Muscle layer of colon (tissue), 2 donors: ENCODE measurements around the gene PJA1.

ENCODE experiments used
- H3K27ac ChIP-seq: one replicate; pipeline ENCODE4 v1.7.0; 2013; ENCODE audit warnings: low read depth, mild to moderate bottlenecking, low read length, moderate library complexity
- H3K27me3 ChIP-seq, 2 donors: one replicate each; pipeline ENCODE4 v1.7.0; 2013; ENCODE audit warnings: low read length in 2 of 2, mild to moderate bottlenecking in 2 of 2; ENCODE audit not compliant: insufficient read depth in 2 of 2, control insufficient read depth in 1 of 2
- H3K36me3 ChIP-seq: one replicate; pipeline ENCODE4 v1.7.0; 2013; ENCODE audit warnings: mild to moderate bottlenecking, low read length; ENCODE audit not compliant: insufficient read depth
- H3K4me1 ChIP-seq: one replicate; pipeline ENCODE4 v1.7.0; 2013; ENCODE audit warnings: mild to moderate bottlenecking, low read length; ENCODE audit not compliant: insufficient read depth
- H3K4me3 ChIP-seq, 2 donors: one replicate each; pipeline ENCODE4 v1.7.0; 2013; ENCODE audit warnings: low read length in 2 of 2, low read depth in 1 of 2, mild to moderate bottlenecking in 1 of 2, moderate library complexity in 1 of 2
- H3K9ac ChIP-seq: one replicate; pipeline ENCODE4 v1.7.0; 2013; ENCODE audit warnings: low read length
- H3K9me3 ChIP-seq: one replicate; pipeline ENCODE4 v1.7.0; 2013; ENCODE audit warnings: mild to moderate bottlenecking, low read length
- donor health status: abdominal sarcoma.
- donor health status: Adenocarcinoma of cecum.

Gene PJA1

DNA sequence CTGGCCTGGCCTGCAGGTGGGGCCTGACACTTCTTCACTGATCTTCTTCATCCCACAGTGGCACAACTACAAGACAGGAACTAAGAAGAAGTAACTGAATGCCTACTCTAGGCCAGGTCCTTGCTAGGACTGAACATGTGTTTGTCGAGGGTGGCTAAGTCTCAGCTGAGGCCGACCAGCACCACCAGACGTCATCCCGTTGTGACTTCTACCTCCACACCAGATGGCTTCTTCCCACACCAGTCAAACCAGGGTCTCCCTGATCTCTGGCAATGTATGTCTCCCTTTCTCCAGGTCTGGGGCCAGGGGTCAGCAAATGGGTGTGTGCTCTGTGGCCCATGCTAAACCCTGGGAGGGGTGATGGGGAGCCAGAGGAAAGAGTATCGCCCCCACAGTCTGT is 40.2 kb downstream of the PJA1 start:
- Histone ChIP-seq H3K27ac (no peak overlapping the region), H3K27me3 (peaks cover 0 to 22% of the 10 kb centered on the region in 2 donors), H3K9ac (no peak overlapping the region), H3K36me3 (no peaks in the 10 kb centered on the region), H3K9me3 (no peaks in the 10 kb centered on the region), H3K4me1 (peaks cover 10% of the 10 kb centered on the region), H3K4me3 (no peak overlapping the region)

DNA sequence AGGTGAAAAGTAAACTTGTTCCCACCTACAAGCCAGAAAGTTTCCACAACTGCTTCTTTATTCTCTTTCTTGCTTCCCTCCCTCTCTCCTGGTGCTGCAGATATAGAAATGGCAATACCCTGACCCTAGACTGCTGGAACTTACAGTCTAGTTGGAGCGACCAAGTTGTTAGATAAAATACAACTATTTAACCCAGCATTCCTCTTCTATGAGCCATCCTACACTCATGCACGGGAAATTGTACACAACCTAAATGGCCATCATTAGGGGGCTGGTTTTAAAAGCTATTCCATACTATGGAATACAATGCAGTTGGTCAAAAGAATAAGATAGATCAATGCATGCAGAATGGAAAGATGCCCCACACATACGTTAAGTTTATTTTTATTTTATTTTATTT is 41.1 kb downstream of the PJA1 start:
- Histone ChIP-seq H3K27ac (no peak overlapping the region), H3K4me3 (no peak overlapping the region), H3K9me3 (no peaks in the 10 kb centered on the region), H3K36me3 (no peaks in the 10 kb centered on the region), H3K9ac (no peak overlapping the region), H3K27me3 (peaks cover 0 to 21% of the 10 kb centered on the region in 2 donors), H3K4me1 (peaks cover 7% of the 10 kb centered on the region)

DNA sequence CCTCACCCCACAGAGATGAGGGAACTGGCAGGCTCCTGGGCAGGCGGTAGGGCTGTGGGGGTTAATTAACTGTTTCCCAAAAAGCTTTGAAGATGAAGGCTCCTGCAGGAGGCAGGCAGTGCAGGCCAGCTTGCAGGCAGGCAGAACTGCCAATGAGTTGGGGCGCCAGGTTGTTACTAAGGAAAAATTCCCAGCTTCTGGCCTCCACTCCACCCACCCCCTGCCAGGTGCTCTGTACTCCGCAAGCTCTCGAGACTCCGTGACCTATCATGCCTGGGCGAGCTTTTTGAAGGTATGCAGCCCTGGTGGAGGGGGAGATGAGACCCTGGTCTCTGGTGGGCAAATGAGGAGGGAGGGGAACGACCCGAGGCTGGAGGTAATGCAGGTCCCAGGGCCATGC is 41.8 kb downstream of the PJA1 start:
- H3K9ac ChIP-seq, result no peak overlapping the region
- no peak overlapping the region for H3K27ac ChIP-seq
- H3K27me3 ChIP-seq, result peaks cover 0 to 15% of the 10 kb centered on the region in 2 donors
- H3K9me3 ChIP-seq, result no peaks in the 10 kb centered on the region
- H3K4me1 ChIP-seq, result peaks cover 4% of the 10 kb centered on the region
- H3K36me3 ChIP-seq, result no peaks in the 10 kb centered on the region
- no peak overlapping the region for H3K4me3 ChIP-seq

DNA sequence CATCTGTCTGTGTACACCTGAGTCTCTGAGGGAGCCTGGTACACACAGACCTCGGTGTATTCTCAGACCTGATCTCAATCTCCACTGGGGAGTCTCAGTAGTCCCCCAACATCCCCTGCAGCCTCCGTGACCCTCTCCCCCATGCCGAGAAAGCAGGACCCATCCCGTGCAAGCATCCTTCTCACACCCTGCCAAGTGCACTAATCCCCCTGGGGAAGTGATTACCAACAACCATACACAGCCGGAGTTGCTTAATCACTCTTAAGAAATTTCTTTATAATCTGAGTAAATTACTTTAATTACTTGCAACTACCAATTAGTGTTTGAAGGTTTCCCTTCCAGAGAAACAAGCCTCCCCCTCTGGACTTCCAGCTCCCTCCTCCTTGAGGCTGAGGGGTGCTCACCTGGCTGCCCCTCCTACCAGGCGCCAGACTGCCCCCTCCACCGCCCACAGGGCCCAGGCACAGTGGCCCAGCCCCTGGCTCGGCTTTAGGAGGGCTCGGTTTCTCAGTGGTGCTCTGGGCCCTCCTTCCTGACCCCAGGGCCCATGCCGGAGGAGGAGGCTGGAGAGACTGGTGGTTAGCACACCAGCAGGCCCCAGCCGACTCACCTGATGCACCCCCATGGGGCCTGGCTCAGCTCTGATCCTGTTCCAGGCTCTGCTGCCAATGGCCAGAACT is 43.8 kb downstream of the PJA1 start:
- Histone ChIP-seq H3K36me3 (no peaks in the 10 kb centered on the region), H3K9ac (no peak overlapping the region), H3K9me3 (no peaks in the 10 kb centered on the region), H3K4me3 (no peak overlapping the region), H3K27ac (no peak overlapping the region), H3K27me3 (peaks cover 0 to 6% of the 10 kb centered on the region in 2 donors), H3K4me1 (peaks cover 3% of the 10 kb centered on the region)

DNA sequence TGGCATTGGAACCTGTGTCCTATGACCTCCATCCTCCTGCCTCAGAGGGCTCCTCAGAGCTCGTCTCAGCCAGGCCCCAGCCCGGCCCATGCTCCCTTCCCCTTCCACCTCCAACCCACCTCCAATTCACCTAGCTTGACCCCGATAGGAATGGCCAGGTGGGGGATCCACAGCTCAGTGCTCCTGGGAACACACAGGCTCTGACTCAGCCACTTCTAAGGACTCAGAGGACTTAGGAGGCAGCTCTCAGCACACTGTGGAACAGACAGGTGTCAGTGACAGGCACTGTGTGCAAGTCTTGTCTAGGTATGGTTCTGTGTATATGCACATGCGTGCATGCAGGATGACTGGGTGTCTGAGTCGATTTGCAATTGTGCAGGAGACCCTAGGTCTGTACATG is 44.8 kb downstream of the PJA1 start:
- Histone ChIP-seq H3K9me3 (no peaks in the 10 kb centered on the region), H3K36me3 (no peaks in the 10 kb centered on the region), H3K27ac (no peak overlapping the region), H3K9ac (no peak overlapping the region), H3K27me3 (peaks cover 0 to 6% of the 10 kb centered on the region in 2 donors), H3K4me1 (no peaks in the 10 kb centered on the region), H3K4me3 (no peak overlapping the region)

DNA sequence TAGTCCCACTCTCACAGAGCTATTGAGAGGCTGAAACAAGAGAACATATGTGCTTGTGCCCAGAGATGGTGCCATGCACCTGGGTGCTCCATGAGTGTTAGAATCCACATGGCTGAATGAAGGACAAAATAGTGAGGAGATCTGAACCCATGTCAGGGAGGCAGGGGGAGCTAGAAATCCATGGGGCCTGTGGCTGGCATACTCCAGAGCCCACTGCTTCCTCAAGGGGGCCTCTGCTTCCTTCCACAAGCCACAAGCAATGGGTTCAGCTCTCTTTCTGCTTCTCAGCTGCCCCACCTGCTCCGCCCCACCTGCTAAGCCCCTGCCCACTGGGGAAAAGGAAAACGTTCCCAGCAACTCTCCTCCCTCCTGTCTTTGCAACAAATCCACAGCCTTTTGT is 46.1 kb downstream of the PJA1 start:
- Histone ChIP-seq H3K9ac (no peak overlapping the region), H3K27ac (no peak overlapping the region), H3K9me3 (no peaks in the 10 kb centered on the region), H3K4me3 (no peak overlapping the region), H3K27me3 (peaks cover 0 to 6% of the 10 kb centered on the region in 2 donors), H3K36me3 (no peaks in the 10 kb centered on the region), H3K4me1 (no peaks in the 10 kb centered on the region)

DNA sequence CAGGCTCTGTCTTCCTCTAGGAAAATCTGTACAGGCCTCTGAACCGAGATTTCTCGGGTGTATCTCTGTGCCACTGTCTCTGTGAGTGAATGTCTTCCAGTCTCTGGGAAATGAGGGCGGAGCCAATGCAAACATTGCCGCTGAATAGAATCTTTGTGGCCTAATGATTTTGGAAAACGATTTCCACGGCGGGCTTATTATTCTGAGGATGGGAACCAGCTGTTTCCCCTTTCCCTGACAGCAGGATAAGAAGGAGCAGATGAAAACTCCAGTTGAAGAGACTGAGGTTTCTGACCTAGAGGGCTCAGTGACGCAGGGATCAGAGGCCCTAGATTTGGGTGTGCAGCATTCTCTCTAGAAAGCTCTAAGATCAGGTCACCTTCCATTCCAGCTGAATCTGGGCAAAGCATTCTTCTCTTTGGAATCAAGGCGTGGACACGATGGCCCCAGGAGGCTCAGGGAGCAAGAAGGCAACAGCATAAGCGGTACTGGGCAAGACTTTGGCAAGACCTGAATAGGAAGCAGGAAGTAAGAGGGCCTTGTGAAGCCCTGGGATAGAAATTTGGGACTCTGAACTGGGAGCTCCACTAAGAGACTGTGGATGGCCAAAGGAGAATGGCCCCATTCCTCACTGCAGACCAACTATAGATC is 47.3 kb downstream of the PJA1 start:
- Histone ChIP-seq H3K27ac (no peak overlapping the region), H3K9me3 (no peaks in the 10 kb centered on the region), H3K9ac (no peak overlapping the region), H3K36me3 (no peaks in the 10 kb centered on the region), H3K27me3 (no peaks in the 10 kb centered on the region), H3K4me3 (no peak overlapping the region), H3K4me1 (no peaks in the 10 kb centered on the region)

DNA sequence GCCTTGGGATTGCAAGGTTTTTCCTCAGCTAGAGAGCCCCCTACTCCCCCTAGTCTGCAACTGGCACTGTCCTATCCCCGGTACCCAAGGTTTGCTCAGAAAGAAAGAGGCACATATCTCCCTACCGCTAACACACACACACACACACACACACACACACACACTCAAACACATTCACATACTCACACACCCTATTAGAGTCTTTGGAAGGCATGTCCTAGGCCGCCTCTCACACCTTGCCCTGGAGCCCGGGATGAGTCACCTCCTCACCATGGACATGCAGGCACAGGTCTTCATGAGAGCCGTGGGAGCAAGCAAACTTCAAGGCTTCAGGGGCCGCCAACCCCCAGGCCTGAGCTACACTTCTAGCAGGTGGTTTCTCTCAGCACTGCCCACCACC is 49.2 kb downstream of the PJA1 start:
- peaks cover 0 to 3% of the 10 kb centered on the region in 2 donors for H3K27me3 ChIP-seq
- no peak overlapping the region for H3K4me3 ChIP-seq
- H3K36me3 ChIP-seq, result no peaks in the 10 kb centered on the region
- no peak overlapping the region for H3K9ac ChIP-seq
- H3K4me1 ChIP-seq, result no peaks in the 10 kb centered on the region
- H3K9me3 ChIP-seq, result no peaks in the 10 kb centered on the region
- H3K27ac ChIP-seq, result no peak overlapping the region

DNA sequence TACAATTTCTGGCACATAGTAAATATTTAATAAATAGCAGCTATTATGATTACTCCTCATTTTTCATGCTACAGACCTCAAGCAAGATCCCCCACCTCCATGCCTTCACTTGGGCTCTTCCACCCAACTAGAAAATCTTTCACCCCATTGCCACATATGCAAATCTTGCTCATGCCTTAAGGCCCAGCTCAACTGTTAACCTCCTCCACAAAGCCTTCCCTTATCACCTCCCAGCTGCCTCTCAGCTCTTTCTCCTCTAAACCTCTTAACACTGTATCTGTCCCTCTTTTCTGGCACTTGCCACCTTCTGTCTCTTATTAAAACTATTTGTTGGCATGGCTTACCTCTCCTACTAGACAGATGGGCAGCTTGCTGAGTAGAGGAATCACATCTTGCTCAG is 51.5 kb downstream of the PJA1 start:
- H3K4me3 ChIP-seq, result no peak overlapping the region
- peaks cover 8% of the 10 kb centered on the region for H3K4me1 ChIP-seq
- no peaks in the 10 kb centered on the region for H3K36me3 ChIP-seq
- no peak overlapping the region for H3K9ac ChIP-seq
- H3K27me3 ChIP-seq, result peaks cover 2 to 14% of the 10 kb centered on the region in 2 donors
- no peak overlapping the region for H3K27ac ChIP-seq
- H3K9me3 ChIP-seq, result no peaks in the 10 kb centered on the region
